ENCODE data around the gene ZNF865.

Gene ZNF865

DNA sequence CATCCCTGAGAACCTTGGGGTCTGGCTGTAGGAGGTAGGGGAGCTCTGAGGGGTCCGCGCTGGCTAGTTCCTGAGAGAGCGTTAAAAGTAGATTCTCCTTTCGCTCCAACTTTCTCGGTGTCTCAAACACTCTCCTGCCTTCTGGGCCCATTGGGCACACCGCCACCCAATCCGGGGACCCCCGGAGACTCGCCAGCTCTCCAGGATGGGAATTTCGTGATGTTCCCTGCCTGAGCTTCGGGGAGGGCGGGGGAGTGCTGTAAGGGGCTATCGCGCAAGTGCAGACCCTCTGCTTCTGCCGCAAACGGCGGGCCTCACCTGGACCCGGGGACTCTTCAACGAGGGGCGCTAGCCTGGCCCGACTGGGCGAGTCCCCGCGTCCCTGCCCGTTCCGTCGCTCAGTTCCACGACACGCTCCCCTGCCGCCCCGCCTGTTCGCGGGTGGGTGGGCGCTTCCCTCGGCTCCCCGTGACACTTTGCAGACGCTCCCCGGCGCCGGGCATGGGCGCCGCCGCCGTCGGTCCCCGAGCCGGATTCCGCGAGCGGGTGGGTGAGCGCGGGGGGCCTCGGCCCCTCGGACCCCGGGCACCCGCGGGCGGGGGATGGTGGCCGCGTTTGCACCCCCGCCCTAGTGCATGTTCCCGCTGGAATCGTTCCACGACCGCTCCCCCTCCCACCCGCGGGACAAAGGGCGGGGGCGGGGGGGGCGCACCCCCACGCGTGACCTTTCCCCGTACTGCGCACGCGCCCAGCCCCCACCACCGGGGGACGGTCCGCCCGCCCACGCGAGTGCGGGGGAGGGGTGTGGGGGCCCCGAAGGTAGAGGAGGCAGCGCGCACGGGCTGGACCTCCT lies 42.5 kb downstream of the ZNF865 start, which contains the start of gene CCDC106:
CCDC106 (plus strand) TSS at position 481 of the 853 bp plus-strand sequence. CDS start 835 bp downstream, outside the sequence.
- DNase-seq: no peak

- no peak for DNase-seq
Measured at GRCh38 chr19:55648585-55649267, 43.3 kb downstream of the ZNF865 start.

DNA sequence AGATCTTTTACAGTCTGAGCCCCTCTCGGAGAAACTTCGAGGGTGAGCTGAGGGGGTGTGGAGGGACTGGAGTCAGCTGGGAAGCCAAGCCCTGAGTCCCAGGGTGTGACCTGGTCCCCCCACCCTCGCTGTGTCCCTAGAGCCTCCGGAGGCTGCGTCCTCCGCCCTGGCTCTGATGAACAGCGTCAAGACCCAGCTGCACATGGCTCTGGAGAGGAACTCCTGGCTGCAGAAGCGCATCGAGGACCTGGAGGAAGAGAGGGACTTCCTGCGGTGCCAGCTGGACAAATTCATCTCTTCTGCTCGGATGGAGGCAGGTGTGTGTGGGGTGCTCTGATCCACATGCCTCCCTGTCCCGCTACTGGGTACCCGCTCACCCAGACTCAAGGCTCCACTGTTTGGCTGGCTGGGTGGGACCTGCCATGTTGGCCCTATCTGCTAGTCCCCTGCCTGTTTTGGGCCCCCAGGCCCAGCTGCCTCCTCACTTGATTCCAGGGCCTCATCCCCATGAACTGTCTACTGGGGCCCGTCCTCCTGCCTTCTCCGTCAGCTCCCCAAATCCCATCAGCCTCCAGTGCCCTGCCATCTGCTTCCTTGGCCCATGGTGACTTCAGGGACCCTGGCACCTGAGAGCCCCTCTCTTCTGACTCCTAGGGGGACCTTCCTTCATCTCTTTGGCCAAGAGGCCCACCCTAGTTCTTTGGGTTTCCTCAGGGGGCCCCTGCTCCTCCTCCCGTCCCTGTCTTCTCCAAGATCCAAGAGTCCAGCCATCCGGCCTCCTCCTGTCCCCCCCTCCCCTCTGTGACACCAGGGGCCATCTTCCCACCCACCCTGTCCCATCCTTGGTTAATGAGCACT lies 44.0 kb downstream of the ZNF865 start:
- DNase-seq: no peak

- no peak for DNase-seq
Measured at GRCh38 chr19:55650126-55650557, 44.7 kb downstream of the ZNF865 start.

- DNase-seq: no peak
Measured at GRCh38 chr19:55650602-55651230, 45.3 kb downstream of the ZNF865 start.

GRCh38 chr19:55651236-55651635 lies 45.8 kb downstream of the ZNF865 start:
- no peak for DNase-seq

DNA sequence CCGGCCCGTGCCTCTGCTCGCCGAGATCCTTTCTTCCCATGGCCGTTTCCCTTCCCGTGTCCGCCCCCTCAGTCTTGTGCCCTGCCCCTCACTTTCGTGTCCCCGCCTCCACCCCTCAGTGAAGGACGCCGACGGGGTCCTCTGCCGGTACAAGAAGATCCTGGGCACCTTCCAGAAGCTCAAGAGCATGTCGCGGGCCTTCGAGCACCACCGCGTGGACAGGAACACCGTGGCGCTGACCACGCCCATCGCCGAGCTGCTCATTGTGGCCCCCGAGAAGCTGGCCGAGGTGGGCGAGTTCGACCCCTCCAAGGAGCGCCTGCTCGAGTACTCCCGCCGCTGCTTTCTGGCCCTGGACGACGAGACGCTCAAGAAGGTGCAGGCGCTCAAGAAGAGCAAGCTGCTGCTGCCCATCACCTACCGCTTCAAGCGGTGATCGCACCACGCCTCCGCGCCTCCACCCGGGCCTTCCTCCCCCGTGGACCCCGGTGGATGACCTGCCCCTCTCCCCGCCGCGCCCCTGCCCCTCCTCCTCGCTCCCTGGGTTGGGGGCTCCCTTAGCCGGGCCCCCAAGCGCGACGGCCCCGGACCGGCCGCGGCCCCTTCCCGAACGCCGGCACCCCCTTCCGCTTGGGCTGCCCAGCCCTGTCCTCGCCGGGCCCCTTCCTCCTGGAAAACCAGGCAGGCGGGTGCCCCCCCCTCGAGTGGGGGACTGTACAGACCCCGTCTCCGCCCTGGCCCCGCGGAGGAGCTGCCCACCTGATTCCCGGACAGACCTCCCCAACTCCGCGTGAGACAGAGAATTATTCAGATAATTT lies 47.1 kb downstream of the ZNF865 start:
- DNase-seq: no peak

DNA sequence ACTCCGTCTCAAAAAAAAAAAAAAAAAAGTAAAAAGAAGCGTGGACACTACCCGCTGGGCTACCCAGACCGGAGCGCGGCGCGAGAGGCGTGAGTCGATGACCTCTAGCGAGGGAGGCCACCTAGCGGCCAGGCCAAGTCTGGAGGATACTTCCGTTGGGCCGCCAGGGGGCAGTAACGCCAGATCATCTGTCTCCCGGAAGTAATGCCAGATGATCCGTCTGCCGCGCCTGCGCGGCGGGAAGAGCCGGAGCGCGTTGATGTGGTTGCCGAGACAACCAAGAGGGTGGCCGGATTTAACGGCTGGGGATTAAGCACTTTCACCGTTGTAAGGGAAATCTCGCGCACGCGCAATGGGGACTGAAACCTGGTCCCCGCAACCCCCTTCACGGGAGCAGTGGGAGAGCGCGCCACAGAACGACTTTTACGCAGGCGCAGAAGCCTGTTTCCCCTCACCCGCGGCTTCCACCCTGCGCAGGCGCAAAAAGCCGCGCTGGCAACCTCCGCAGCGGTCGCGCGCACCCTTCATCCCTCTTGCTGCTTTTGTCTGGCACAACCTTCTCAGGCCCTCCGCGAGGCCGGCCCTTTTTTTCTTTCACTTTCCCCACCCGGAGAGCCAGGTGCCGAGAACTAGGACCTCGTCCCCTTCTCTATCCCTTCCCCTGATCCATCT lies 48.3 kb downstream of the ZNF865 start:
- peak; percentile 95 for DNase-seq

- DNase-seq: peak; percentile 99
Measured at GRCh38 chr19:55654323-55654867, 48.9 kb downstream of the ZNF865 start.

GRCh38 chr19:55654868-55655647 lies 49.6 kb downstream of the ZNF865 start, which contains the start of gene U2AF2:
Gene U2AF2 (plus strand): TSS chr19:55655035. CDS start chr19:55655105, 70 bp downstream.
- DNase-seq: peak; percentile 35

DNA sequence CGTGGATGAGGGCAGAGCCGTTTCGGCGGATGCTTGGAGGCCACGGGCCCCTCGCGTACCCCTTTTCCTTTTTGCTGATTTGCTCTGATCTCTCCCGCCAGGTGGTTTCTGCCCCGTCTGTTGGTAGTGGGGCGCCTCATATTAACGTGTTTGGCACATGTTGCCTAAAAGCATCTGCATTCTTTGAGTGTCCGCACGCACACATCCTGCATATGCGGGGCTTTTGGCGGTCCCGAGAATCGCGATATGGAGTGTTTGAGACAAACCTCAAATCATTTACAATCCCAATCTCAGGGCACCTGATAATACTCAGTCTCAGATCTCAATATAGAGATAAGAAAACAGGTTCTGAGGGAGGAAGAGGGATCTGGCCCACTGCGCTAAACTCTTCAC lies 50.2 kb downstream of the ZNF865 start:
- no peak for DNase-seq

DNA sequence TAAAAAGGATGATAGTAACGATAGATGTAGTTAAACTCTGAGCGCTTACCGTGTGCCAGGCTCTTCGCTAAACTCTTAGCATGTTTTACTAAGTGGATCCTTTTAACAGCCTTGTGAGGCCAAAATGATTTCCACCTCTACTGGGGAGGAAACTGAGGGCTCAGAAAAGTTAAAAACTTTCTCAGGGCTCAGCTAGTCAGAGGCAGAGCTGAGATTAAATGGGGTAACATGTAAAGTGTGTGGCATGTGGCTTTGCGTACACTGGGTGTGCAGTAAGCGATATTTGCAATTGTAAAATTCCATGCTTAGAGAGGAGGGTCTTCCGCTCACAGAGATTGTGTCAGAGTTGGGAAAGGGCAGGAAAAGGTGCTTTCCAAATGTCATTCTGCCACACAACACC lies 51.1 kb downstream of the ZNF865 start:
- DNase-seq: no peak

GRCh38 chr19:55656988-55657747 lies 51.7 kb downstream of the ZNF865 start:
- no peak for DNase-seq

- no peak for DNase-seq
Measured at GRCh38 chr19:55658846-55659459, 53.5 kb downstream of the ZNF865 start.

DNA sequence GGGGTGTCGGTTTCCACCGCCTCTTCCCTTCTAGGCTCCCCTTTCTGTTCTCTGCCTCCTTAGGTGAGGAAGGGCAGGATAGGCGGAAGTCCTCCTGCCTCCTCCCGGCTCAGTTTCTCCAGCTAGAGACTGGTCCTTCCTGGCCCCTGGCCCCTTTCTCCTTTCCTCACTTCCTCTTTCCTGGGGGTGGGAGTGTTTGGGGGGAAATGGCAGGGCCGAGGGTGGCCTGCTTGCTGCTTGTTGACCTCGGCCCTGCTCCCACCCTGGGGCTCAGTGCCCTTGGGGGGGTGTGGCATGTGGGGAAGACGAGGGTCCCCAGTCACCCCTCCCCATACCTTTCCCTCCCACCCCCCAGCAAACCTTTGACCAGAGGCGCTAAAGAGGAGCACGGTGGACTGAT lies 54.4 kb downstream of the ZNF865 start:
- no peak for DNase-seq

DNA sequence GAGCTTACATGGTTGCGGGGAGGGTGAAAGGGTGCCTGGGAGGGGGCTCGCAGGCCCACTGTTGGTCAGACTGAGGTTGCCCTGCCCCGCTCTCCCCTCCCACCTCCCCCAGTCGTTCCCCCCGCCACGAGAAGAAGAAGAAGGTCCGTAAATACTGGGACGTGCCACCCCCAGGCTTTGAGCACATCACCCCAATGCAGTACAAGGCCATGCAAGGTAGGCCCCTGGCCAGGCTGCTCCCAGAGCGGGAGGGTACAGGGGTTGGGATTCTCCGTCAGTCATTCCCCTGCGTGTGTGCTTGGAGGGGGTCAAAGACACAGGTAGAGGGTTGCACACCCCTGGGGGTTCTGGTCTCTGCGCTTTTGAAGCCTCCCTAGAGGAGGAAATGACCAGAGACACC lies 55.0 kb downstream of the ZNF865 start:
- DNase-seq: no peak

DNA sequence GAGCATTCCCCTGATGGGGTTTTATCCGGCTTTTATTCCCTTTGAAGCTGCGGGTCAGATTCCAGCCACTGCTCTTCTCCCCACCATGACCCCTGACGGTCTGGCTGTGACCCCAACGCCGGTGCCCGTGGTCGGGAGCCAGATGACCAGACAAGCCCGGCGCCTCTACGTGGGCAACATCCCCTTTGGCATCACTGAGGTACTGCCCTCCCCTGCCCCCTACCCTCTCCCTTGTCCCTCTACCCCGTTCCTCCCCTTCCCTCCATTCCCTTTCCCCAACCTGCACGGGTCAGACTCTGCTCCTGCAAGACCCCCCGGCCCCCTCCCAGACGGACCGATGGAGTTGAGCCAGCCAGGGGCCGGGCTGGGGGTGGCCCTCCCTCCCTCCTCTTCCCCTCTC lies 55.5 kb downstream of the ZNF865 start:
- no peak for DNase-seq

DNA sequence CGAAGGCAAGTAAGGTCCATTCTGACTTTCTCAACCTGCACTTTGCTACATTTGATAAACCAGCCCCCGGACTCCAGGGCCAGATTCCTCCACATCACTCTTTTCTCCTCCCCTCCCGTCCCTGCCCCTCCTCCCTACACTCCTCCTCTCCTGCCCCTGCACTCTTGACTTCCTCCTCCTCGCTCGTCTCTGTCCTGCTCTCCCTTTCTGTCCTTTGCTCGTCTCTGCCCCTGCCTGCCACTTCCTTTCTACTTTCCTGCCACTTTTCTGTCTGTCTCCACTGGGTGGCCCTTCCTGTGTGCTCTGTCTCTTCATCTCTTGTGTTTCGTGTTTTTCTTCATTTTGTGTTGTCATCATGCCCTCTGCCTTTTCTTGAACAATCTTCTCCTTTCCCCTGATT lies 56.4 kb downstream of the ZNF865 start:
- no peak for DNase-seq
